ENCODE measurements around the gene HBEGF.

The HBEGF gene

DNA sequence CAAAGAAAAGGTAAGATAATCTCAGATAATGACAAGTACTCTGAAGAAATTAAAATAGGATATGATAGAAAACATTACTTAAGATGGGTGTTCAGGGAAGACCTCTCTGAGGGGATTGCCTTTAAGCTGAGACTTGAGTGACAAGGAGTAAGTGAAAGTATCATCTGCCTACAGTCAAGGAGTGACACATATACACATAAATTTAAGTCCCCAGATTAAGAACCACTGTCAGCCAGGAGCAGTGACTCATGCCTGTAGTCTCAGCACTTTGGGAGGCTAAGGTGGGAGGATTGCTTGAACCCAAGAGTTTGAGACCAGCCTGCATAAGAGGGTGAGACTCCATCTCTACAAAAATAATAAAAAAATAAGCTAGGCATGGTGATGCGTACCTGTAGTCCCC, 35.6 kb upstream of the HBEGF start:
- no peak for DNase-seq (ENCODE audit: low read depth)
- TF ChIP-seq, protein P1, sequence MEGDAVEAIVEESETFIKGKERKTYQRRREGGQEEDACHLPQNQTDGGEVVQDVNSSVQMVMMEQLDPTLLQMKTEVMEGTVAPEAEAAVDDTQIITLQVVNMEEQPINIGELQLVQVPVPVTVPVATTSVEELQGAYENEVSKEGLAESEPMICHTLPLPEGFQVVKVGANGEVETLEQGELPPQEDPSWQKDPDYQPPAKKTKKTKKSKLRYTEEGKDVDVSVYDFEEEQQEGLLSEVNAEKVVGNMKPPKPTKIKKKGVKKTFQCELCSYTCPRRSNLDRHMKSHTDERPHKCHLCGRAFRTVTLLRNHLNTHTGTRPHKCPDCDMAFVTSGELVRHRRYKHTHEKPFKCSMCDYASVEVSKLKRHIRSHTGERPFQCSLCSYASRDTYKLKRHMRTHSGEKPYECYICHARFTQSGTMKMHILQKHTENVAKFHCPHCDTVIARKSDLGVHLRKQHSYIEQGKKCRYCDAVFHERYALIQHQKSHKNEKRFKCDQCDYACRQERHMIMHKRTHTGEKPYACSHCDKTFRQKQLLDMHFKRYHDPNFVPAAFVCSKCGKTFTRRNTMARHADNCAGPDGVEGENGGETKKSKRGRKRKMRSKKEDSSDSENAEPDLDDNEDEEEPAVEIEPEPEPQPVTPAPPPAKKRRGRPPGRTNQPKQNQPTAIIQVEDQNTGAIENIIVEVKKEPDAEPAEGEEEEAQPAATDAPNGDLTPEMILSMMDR (IDR thresholded peaks at IDR 0.05; ENCODE audit: low read length, missing control alignments): no peak
- H3K4me3 ChIP-seq (replicated peaks; ENCODE audit: low read depth, low read length): no peak overlapping the region

DNA sequence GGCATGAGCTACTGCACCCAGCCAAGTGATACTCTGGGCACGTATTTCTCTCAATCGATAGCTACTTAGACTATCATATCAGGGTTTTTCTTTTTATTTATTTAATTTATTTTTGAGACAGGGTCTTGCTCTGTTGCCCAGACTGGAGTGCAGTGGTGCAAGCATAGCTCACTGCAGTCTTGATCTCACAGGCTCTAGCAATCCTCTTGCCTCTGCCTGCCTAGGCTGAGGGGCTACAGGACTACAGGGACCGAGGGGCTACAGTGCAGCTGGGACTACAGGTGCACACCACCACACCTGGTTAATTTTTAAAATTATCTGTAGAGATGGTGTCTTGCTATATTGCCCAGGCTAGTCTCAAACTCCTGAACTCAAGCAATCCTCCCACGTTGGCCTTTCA, 34.9 kb upstream of the HBEGF start:
- TF ChIP-seq, protein P1 (IDR thresholded peaks at IDR 0.05; ENCODE audit: low read length, missing control alignments): no peak
- H3K4me3 ChIP-seq (replicated peaks; ENCODE audit: low read depth, low read length): no peak overlapping the region
- no peak for DNase-seq (ENCODE audit: low read depth)

DNA sequence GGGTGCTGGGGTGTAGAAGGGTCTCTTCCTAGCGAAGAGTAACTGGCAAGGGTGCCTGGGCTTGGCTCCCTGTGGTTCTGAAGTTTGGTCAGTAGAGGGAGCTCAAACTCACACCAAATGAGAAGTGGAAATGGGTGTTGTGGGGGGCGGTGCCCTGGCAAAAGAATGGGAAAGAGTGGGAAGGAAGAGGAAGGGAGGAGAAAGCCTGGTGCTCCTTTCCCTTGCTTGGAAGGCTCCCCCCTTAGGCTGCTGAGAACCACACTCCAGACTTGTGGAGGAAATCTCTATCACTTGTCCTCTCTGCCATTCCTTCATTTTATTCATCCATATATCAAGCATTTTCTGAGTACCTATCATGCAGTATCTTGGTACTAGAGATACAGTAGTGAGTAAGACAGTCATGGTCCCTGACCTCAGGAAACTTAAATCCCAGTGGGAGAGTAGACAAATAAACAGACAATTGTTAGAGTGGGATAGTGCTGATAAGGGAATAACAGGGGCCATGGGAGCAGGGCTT, 26.6 kb upstream of the HBEGF start:
- TF ChIP-seq, protein P1 (IDR thresholded peaks at IDR 0.05; ENCODE audit: low read length, missing control alignments): peak; percentile 88
- H3K4me3 ChIP-seq (replicated peaks; ENCODE audit: low read depth, low read length): no peak overlapping the region
- DNase-seq (ENCODE audit: low read depth): peak; percentile 89

DNA sequence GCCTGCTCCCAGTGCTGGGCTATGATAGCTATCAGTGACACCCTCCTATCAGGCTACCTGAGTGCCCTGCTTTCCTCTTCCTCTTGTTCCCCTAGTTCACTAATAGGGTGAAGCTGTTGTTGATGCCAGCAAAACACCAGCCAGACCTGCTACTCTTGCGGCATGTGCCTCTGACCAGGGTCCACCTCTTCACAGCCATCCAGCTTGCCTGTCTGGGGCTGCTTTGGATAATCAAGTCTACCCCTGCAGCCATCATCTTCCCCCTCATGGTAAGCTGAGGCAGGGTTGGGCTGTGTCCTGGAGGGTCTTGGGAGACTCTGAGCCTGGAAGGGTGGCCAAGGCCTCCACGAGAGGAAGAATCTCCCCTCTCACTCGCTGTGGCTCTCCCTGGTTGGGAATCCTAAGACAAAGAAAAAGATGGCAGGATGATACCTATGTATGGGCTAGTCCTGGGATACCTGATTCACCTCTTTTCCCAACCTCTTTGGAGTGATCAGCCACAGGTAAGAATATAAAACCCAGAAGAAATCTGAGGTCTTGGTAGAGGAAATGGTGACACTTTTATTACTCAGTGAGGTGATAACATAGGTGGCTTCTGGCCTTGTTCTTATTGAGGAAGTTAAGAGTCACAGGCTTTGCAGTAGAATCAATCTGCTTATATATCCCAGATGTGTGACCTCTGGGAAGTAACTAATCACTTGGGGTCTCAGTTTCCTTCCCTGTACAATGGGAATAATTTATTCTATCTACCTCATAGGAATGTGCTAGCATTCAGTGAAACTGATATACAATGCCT, 25.2 kb upstream of the HBEGF start:
- H3K4me3 ChIP-seq (replicated peaks; ENCODE audit: low read depth, low read length): no peak overlapping the region
- TF ChIP-seq, protein P1 (IDR thresholded peaks at IDR 0.05; ENCODE audit: low read length, missing control alignments): no peak
- DNase-seq (ENCODE audit: low read depth): no peak

DNA sequence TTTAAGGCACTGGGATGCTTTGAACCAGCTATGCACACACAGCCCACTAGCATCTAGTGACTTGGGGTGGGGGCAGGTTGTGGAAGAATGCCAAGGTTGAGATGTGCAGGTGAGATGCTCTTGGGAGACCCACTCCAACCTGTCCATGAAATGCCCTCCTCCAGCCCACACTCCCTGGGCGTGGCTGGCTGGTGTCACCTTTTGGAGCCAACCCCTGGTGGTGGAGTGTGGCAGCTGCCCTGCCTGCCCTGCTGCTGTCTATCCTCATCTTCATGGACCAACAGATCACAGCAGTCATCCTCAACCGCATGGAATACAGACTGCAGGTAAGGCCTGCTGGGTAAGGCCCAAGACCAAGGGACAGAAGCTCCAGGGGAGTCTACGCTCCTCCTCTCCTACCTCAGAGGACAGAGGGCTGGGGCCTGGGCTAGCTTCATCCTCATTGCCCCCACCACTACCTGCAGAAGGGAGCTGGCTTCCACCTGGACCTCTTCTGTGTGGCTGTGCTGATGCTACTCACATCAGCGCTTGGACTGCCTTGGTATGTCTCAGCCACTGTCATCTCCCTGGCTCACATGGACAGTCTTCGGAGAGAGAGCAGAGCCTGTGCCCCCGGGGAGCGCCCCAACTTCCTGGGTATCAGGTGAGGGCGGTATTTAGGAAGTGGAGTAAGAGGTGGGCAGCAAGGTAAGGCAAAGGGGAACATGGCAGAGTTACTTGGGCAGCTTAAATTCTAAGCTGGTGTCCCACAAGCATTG, 21.0 kb upstream of the HBEGF start:
- no peak overlapping the region for H3K4me3 ChIP-seq (replicated peaks; ENCODE audit: low read depth, low read length)
- TF ChIP-seq, protein P1 (IDR thresholded peaks at IDR 0.05; ENCODE audit: low read length, missing control alignments): no peak
- DNase-seq (ENCODE audit: low read depth): no peak

DNA sequence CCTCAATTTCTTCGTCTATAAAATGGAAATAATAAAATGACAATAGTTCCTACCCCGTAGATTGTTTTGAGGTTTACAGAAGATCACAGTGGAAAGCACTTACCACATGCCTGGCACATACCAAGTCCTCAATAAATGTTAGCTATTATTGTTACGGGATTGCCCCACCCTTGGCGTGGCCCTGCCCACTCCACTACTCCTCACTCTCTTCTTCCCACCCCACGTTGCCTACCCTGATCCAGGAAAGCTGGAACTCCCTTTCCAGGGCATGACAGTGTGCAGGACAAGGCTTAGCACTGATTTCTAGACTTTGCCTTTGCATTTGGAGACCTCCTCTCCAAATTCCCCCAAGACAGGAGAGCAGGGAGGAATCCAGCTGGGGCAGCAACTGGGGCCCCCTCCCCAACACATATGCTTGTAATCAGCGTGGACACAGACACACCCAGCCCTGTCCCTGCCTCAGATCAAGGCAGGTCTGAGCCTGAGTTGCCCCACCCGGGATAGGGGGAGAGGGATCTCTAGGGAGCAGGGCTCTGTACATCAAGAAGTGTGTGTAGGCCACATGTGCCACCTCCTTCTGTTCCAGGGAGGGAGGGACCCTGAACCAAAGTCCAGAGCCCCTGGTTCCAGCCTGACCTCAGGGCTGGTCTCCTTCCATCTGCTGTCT, 20.3 kb upstream of the HBEGF start:
- DNase-seq (ENCODE audit: low read depth): no peak
- no peak overlapping the region for H3K4me3 ChIP-seq (replicated peaks; ENCODE audit: low read depth, low read length)
- TF ChIP-seq, protein P1 (IDR thresholded peaks at IDR 0.05; ENCODE audit: low read length, missing control alignments): no peak

All from fibroblast of pulmonary artery (primary cell).